Esophagus (tissue), 2 donors: Measurements from ENCODE around the gene CCSER1. TPM values are rescaled to one million over a fixed set of nuclear protein-coding genes. Genes with fewer than 3 reads are reported as not detected.
"Not testable (repeated sequence)": the region's sequence is repeated elsewhere in the genome, so short reads cannot be mapped to it uniquely, and the experiment has no call there.

Experiments used
- H3K27ac ChIP-seq, 2 donors: one replicate each; pipeline ENCODE4 v1.5.1; 2013; ENCODE audit warnings: low read depth in 2 of 2, mild to moderate bottlenecking in 2 of 2, inconsistent platforms in 1 of 2, low read length in 1 of 2, moderate library complexity in 1 of 2
- H3K27me3 ChIP-seq, 2 donors: one replicate each; pipeline ENCODE4 v1.6.1; 2013; ENCODE audit warnings: low read length in 2 of 2, control low read depth in 1 of 2, mild to moderate bottlenecking in 1 of 2; ENCODE audit not compliant: insufficient read depth in 2 of 2, control insufficient read depth in 1 of 2
- H3K36me3 ChIP-seq, 2 donors: one replicate each; pipeline ENCODE4 v1.6.1; 2013; ENCODE audit warnings: low read length in 1 of 2; ENCODE audit not compliant: control insufficient read depth in 2 of 2, insufficient read depth in 2 of 2
- H3K4me1 ChIP-seq, 2 donors: one replicate each; pipeline ENCODE4 v1.6.1; 2013; ENCODE audit warnings: low read length in 1 of 2; ENCODE audit not compliant: control insufficient read depth in 2 of 2, insufficient read depth in 2 of 2
- H3K4me3 ChIP-seq, 2 donors: one replicate each; pipeline ENCODE4 v1.5.1; 2013; ENCODE audit warnings: low read length in 2 of 2, mild to moderate bottlenecking in 2 of 2, low read depth in 1 of 2, moderate library complexity in 1 of 2
- H3K9me3 ChIP-seq, 2 donors: one replicate each; pipeline ENCODE4 v1.6.1; 2013; ENCODE audit warnings: mild to moderate bottlenecking in 2 of 2, low read depth in 1 of 2, low read length in 1 of 2, moderate library complexity in 1 of 2; ENCODE audit not compliant: control insufficient read depth in 2 of 2, insufficient read depth in 1 of 2
- WGBS, 2 donors: extraction: QIAGEN DNeasy Blood & Tissue Kit; methylation state at CpG; one replicate each; pipeline ENCODE4 v1.1.7; 2013; 5-methylcytosine and 5-hydroxymethylcytosine counted together
- polyA plus RNA-seq, 2 donors: library from polyadenylated mRNA; stranded (reverse); fragments of 200-250 nt; gene quantifications; one replicate each; pipeline ENCODE4 v1.2.3, GENCODE V29; 2013
- donor health status: healthy with polysubstance abuse.
- donor health status: Bipolar disorder and iron deficiency.

Gene CCSER1
- polyA plus RNA-seq, 2 donors = 0.35 to 0.87 TPM

- Histone ChIP-seq H3K27me3 (no peaks in the 10 kb centered on the region), H3K36me3 (no peaks in the 10 kb centered on the region), H3K9me3 (no peaks in the 10 kb centered on the region), H3K4me3 (no peak overlapping the region), H3K4me1 (no peaks in the 10 kb centered on the region), H3K27ac (no peak overlapping the region)
- WGBS, 2 donors = 79 to 81% methylated on average over 3 of the region's 3 CpGs
Observed at GRCh38 chr4:90393215-90393614, 266.0 kb downstream of the CCSER1 start.

- WGBS, 2 donors = 86 to 87% methylated on average over 6 of the region's 6 CpGs
Observed at GRCh38 chr4:90403781-90404180, 276.6 kb downstream of the CCSER1 start.

GRCh38 chr4:90407897-90408296 is 280.7 kb downstream of the CCSER1 start:
- H3K4me1 ChIP-seq, H3K27ac ChIP-seq, H3K36me3 ChIP-seq, H3K9me3 ChIP-seq, H3K4me3 ChIP-seq, H3K27me3 ChIP-seq: not testable (repeated sequence)
- WGBS, 2 donors = 95% methylated on average over 11 of the region's 11 CpGs

More at GRCh38 chr4:90403781-90404180, 276.6 kb downstream of the CCSER1 start:
- no peaks in the 10 kb centered on the region for H3K4me1 ChIP-seq
- no peaks in the 10 kb centered on the region for H3K27me3 ChIP-seq
- no peak overlapping the region for H3K27ac ChIP-seq
- H3K9me3 ChIP-seq = peaks cover 0 to 3% of the 10 kb centered on the region in 2 donors
- no peak overlapping the region for H3K4me3 ChIP-seq
- H3K36me3 ChIP-seq = no peaks in the 10 kb centered on the region

- not testable (repeated sequence) for H3K9me3 ChIP-seq, H3K4me1 ChIP-seq, H3K36me3 ChIP-seq, H3K27me3 ChIP-seq, H3K27ac ChIP-seq, H3K4me3 ChIP-seq
Observed at GRCh38 chr4:90412786-90413185, 285.6 kb downstream of the CCSER1 start.

- H3K27me3 ChIP-seq = no peaks in the 10 kb centered on the region
- 83% methylated on average over 5 of the region's 5 CpGs for WGBS, 2 donors
- H3K36me3 ChIP-seq = no peaks in the 10 kb centered on the region
- no peak overlapping the region for H3K27ac ChIP-seq
- H3K4me3 ChIP-seq = no peak overlapping the region
- no peaks in the 10 kb centered on the region for H3K4me1 ChIP-seq
- no peaks in the 10 kb centered on the region for H3K9me3 ChIP-seq
Observed at GRCh38 chr4:90415116-90415515, 287.9 kb downstream of the CCSER1 start.

GRCh38 chr4:90419124-90419711 is 292.0 kb downstream of the CCSER1 start:
- WGBS, 2 donors = 2 to 3% methylated on average over 2 of the region's 2 CpGs
- H3K27me3 ChIP-seq = no peaks in the 10 kb centered on the region

GRCh38 chr4:90421161-90421560 is 294.0 kb downstream of the CCSER1 start:
- H3K27me3 ChIP-seq = no peaks in the 10 kb centered on the region
- no peak overlapping the region for H3K4me3 ChIP-seq
- H3K36me3 ChIP-seq = no peaks in the 10 kb centered on the region
- H3K27ac ChIP-seq = no peak overlapping the region
- 73 to 85% methylated on average over 2 of the region's 2 CpGs for WGBS, 2 donors
- no peaks in the 10 kb centered on the region for H3K9me3 ChIP-seq
- H3K4me1 ChIP-seq = no peaks in the 10 kb centered on the region

More at GRCh38 chr4:90419124-90419711, 292.0 kb downstream of the CCSER1 start:
- H3K9me3 ChIP-seq = no peaks in the 10 kb centered on the region
- H3K27ac ChIP-seq = no peak overlapping the region
- no peak overlapping the region for H3K4me3 ChIP-seq
- H3K36me3 ChIP-seq = no peaks in the 10 kb centered on the region
- no peaks in the 10 kb centered on the region for H3K4me1 ChIP-seq

GRCh38 chr4:90425893-90426292 is 298.7 kb downstream of the CCSER1 start:
- Histone ChIP-seq H3K4me1 (no peaks in the 10 kb centered on the region), H3K27me3 (no peaks in the 10 kb centered on the region), H3K9me3 (no peaks in the 10 kb centered on the region), H3K36me3 (no peaks in the 10 kb centered on the region), H3K4me3 (no peak overlapping the region), H3K27ac (no peak overlapping the region)
- 75 to 77% methylated on average over 5 of the region's 5 CpGs for WGBS, 2 donors

GRCh38 chr4:90438522-90438921 is 311.3 kb downstream of the CCSER1 start:
- no peak overlapping the region for H3K27ac ChIP-seq
- H3K4me3 ChIP-seq = no peak overlapping the region
- no peaks in the 10 kb centered on the region for H3K36me3 ChIP-seq
- no peaks in the 10 kb centered on the region for H3K27me3 ChIP-seq
- no peaks in the 10 kb centered on the region for H3K9me3 ChIP-seq
- no peaks in the 10 kb centered on the region for H3K4me1 ChIP-seq

- Histone ChIP-seq H3K36me3 (no peaks in the 10 kb centered on the region), H3K27me3 (no peaks in the 10 kb centered on the region), H3K4me3 (no peak overlapping the region), H3K9me3 (no peaks in the 10 kb centered on the region), H3K27ac (no peak overlapping the region), H3K4me1 (no peaks in the 10 kb centered on the region)
- WGBS, 2 donors = 78 to 81% methylated on average over 2 of the region's 2 CpGs
Observed at GRCh38 chr4:90441770-90442169, 314.6 kb downstream of the CCSER1 start.
